Uterus (tissue), 2 donors: ENCODE results near the gene KIF9.

Source experiments
- CTCF ChIP-seq, 4 experiments: fragments of 200-600 bp in 2 of 4; fragments of 450-650 bp in 2 of 4; sonication (generic) in 2 of 4; IDR thresholded peaks; one replicate each; pipeline ENCODE4 v1.5.1; 2016 to 2019; ENCODE audit warnings: antibody characterized with exemption in 4 of 4, mild to moderate bottlenecking in 2 of 4, moderate library complexity in 1 of 4
- POLR2A ChIP-seq, 2 donors: fragments of 450-650 bp; IDR thresholded peaks; one replicate each; pipeline ENCODE4 v1.6.1; 2016; ENCODE audit warnings: antibody characterized with exemption in 2 of 2, mild to moderate bottlenecking in 1 of 2, moderate library complexity in 1 of 2

DNA sequence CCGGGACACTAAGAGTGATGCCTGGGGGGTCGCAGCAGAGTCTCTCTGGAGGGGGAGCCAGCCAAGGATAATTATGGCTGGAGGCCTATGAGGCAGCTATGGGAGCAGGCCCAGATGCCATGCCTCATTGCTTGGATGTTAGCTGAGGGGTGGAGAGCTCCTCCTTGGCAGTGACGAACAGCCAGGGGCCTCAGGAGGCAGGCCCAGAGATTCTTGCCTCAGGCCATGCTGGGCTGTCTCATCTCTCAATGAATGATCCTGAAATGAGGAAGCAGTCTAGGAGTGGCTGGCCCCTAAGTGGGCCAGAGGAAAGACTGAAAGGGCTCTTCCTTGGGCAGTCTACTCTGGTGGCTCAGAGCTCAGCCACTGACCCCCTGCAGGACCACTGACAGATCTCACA lies 21.3 kb downstream of the KIF9 start:
- TF ChIP-seq POLR2A (IDR thresholded peaks at IDR 0.05): no peak
- no peak for TF ChIP-seq CTCF (IDR thresholded peaks at IDR 0.05)
